T47D (cell line): Measurements from ENCODE around the gene ADD3.
"Not testable (repeated sequence)": the region's sequence is repeated elsewhere in the genome, so short reads cannot be mapped to it uniquely, and the experiment has no call there.

Experiments
- DNase-seq, 2 experiments: peaks; one replicate each; pipeline versions ENCODE4 v3.0.0 to v3.0.0-alpha.2; 2011 to 2012; ENCODE audit warnings: low read depth in 1 of 2, low spot score in 1 of 2
- JUND ChIP-seq: IDR thresholded peaks from 2 replicates; pipeline ENCODE4 v1.6.1; 2012; ENCODE audit warnings: low read depth
- in situ Hi-C: cut with HindIII; loops from 2 replicates; pipeline ENCODE4 v1.10.0; 2016; ENCODE audit warnings: low sequenced_read_pairs, low pct_unique_long_range_greater_than_20kb

The ADD3 gene

DNA sequence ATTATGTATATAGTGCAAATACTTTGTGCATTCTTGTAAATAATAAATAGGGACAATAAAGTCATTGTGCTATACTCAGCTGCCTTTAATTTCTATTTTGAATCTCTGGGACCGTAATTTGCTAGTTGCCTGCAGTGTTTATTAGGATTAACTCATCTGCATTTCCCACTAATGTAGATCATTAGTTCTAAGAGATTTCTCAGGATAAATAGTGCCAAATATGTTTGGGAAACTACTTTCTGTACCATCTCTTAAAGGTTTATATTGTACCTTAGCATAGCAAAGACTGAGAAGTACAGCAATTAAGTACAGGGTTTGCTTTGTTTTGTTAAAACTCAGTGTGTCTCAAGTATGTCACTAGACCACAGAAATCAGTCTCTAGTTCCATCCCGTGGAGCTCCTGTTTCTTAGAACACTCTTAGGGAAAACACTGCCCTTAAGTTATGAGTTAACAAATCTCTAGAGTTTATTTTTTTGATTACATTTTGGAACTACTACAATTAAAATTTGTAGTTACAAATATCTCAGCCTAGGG is 26.0 kb downstream of the ADD3 start:
- in situ Hi-C loops, result no loop called here
- no peak for TF ChIP-seq JUND
- DNase-seq, result no peak

DNA sequence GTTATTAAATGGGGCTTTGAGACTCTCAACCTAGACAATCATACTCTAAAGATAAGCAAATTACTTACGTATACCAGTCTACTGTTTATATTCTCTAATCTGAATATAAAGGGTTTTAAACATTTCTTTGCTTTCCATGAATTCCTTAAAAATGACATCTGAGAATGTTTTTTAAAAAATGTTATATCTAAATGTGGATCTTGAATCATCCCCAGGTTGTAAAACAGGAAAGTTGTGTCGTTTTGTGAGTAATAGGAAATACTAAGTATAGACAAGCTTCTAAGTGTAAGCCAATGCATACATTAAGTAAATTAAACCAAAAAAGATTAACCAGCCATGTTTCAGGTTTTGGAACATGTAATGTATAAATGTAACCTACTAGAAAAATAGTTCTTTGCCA is 26.8 kb downstream of the ADD3 start:
- DNase-seq, result no peak
- no peak for TF ChIP-seq JUND
- in situ Hi-C loops, result no loop called here

GRCh38 chr10:110035070-110035921 is 27.5 kb downstream of the ADD3 start:
- TF ChIP-seq JUND, result no peak
- no peak for DNase-seq
- in situ Hi-C loops, result no loop called here

DNA sequence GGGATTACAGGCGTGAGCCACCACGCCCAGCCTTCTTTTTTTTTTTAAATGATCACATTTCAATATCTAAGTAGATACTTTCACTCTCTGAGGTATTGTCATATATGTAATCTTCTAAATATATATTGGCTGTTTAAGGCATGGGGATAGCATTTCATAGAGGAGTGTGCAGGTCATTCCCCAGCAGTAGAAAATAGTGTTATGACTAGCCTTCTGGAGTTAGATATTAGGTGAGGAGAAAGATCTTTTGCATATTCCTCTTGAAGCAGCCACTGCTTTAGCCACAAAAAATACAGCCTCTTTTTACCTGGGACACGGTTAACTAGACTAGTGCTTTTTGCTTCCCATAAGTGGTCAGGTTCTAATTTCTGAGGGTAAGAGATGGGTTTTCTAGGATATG is 28.9 kb downstream of the ADD3 start:
- in situ Hi-C loops, result no loop called here
- DNase-seq, result no peak
- no peak for TF ChIP-seq JUND

DNA sequence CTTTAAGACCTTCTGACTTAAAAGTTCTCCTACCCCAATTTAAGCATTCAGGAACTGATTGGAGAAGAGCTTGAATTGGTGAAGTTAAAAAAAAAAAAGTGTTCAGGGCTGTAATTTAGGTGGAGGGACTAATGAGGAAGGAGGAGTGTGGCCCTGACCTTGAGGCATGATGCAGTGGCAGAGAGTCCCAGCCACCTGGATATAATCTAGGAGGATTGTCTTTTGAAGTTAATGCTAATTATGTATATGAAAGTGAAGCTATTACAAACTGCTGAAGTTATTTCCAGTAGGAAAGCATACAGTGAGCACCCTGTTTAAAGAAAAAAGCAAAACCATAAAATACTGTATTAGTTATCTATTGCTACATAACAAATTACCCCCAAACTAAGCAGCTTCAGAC is 31.5 kb downstream of the ADD3 start:
- no peak for TF ChIP-seq JUND
- in situ Hi-C loops, result no loop called here
- no peak for DNase-seq

- in situ Hi-C loops, result no loop called here
- DNase-seq, result no peak
- TF ChIP-seq JUND, result no peak
These were observed 32.3 kb downstream of the ADD3 start for GRCh38 chr10:110040108-110040507.

DNA sequence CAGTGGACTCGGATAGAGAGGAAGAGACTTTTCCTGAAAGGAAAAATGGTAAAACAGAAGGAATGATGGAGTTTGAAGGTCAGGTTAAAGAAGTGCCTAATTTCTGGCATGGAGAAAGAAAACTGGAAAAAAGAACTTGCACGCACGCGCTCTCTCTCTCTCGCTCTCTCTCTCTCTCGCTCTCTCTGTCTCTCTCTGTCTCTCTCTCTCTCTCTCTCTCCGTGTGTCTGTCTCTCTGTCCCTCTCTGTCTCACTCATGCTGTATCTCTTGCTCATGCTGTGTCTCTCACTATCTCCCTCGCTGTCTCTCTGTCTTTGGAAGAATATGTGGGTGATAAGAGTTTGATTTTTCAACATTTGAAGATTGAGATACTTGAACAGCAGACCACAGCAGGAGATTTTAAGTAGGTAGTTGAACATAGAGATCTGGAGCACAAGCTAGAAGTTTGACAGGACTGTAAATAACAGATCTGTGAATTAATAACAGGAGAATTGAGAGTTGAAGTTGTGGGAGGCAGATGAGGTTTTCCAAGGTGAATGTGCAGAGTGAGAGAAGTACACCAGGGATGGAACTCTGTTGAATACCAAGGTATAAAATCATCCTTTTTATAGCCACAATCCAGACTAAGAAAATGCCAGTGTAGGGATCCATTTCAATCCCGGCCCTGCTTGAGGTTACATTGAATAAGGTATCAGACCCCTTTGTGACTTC is 33.1 kb downstream of the ADD3 start:
- DNase-seq, result no peak

GRCh38 chr10:110041479-110041829 is 33.7 kb downstream of the ADD3 start:
- no peak for TF ChIP-seq JUND
- no peak for DNase-seq
- in situ Hi-C loops, result no loop called here

More for the DNA sequence above, 33.1 kb downstream of the ADD3 start:
- no peak for TF ChIP-seq JUND
- in situ Hi-C loops, result no loop called here

- in situ Hi-C loops, result no loop called here
- no peak for TF ChIP-seq JUND
- no peak for DNase-seq
These were observed 34.4 kb downstream of the ADD3 start for GRCh38 chr10:110042181-110042580.

DNA sequence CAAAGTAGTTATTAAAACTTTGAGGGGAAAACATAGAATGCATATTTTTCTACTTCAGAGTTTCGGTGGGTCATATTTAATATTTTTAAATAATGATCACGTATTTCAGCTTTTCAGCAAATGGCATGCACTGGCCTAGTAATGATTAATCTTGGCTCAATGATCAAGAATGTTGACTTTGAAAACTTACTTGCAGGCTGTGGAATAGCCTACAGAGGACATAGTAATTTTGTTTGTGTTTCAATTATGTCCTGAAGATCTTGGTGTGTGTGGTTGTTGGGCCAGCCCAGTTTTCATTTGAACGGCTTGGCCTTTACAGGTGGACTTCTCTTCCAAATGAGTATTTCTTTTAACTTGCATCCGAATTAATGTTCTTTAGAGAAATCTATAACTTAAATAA is 35.1 kb downstream of the ADD3 start:
- no peak for TF ChIP-seq JUND
- in situ Hi-C loops, result no loop called here
- DNase-seq, result no peak

DNA sequence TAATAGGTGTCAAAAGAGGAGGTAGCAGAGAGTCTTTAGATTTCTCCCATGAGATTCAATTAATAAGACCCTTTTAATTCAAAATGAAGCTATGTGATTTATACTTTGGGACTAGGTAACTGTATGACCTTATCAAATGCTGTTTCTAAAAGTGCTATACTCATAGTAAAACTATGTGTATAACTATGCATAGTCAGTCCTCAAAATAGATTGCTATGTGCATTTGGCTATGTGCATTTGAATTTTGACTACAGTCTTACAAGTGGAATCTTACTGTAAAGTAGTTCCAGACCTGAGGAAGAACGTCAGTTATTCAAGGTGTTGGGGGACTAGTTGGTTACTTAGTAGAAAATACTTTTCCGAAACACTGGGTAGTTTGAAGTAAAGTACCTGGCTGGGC is 36.9 kb downstream of the ADD3 start:
- no peak for DNase-seq
- TF ChIP-seq JUND, result no peak
- in situ Hi-C loops, result no loop called here

DNA sequence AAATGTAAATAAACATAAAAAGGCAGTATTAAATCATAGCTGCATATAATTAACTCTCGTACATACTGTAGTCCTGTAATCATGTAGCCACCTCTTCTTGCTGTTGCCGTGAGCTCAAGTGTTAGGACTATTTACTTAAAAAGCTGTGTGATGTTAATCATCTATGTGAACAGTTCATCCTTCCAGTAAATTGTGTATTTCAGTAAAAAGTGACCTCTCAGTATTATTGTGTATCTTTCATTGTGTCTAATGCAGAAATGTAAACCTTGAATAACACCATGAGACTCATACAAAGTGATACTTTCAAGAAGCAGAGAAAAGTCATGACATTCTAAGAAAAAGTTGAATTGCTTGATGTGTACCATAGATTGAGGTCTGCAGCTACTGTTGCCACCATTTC is 38.0 kb downstream of the ADD3 start:
- DNase-seq, result no peak
- TF ChIP-seq JUND, result no peak
- in situ Hi-C loops, result no loop called here

- in situ Hi-C loops, DNase-seq: not testable (repeated sequence)
These were observed 40.4 kb downstream of the ADD3 start for GRCh38 chr10:110048145-110048544.
